HL-60 (cell line): ENCODE data around the gene BNC1.

Experiments used
- DNase-seq, 2 experiments: peaks; one replicate each; pipeline ENCODE4 v3.0.0-alpha.2; 2010 to 2020; ENCODE audit warnings: low read depth in 1 of 2, low spot score in 1 of 2
- H3K27ac ChIP-seq: fragments of 250-450 bp; sonication (Bioruptor Pico); replicated peaks from 2 replicates; pipeline ENCODE4 v1.5.1; 2020; ENCODE audit warnings: mild to moderate bottlenecking, moderate library complexity
- H3K27me3 ChIP-seq: fragments of 250-450 bp; sonication (Bioruptor Pico); 2 replicates; pipeline ENCODE4 v1.5.1; 2021; ENCODE audit warnings: mild to moderate bottlenecking, moderate library complexity; ENCODE audit not compliant: insufficient read depth, poor library complexity, severe bottlenecking
- H3K4me3 ChIP-seq: replicated peaks from 2 replicates; pipeline ENCODE4 v1.5.1; 2011; ENCODE audit warnings: mild to moderate bottlenecking, control low read depth, low read length; ENCODE audit not compliant: insufficient read depth
- GABPA ChIP-seq: IDR thresholded peaks from 2 replicates; pipeline ENCODE4 v1.6.1; 2012; ENCODE audit warnings: low read depth
- POLR2AphosphoS5 ChIP-seq: IDR thresholded peaks from 2 replicates; pipeline ENCODE4 v1.6.1; 2012; ENCODE audit warnings: low read depth
- SPI1 ChIP-seq: IDR thresholded peaks from 2 replicates; pipeline ENCODE4 v1.6.1; 2012; ENCODE audit warnings: low read depth, mild to moderate bottlenecking, borderline replicate concordance
- TF ChIP-seq, protein P1 (sequence below): IDR thresholded peaks from 2 replicates; pipeline ENCODE4 v1.6.1; 2012; ENCODE audit warnings: low read depth; ENCODE audit not compliant: insufficient replicate concordance
- TF ChIP-seq, protein P2 (sequence below): IDR thresholded peaks from one replicate; pipeline ENCODE4 v1.5.1; 2011; ENCODE audit warnings: low read length, control low read depth, inconsistent platforms; ENCODE audit not compliant: insufficient read depth

BNC1 gene

GRCh38 chr15:83282141-83282540 lies 2.3 kb downstream of the BNC1 start:
- TF ChIP-seq, protein P1, sequence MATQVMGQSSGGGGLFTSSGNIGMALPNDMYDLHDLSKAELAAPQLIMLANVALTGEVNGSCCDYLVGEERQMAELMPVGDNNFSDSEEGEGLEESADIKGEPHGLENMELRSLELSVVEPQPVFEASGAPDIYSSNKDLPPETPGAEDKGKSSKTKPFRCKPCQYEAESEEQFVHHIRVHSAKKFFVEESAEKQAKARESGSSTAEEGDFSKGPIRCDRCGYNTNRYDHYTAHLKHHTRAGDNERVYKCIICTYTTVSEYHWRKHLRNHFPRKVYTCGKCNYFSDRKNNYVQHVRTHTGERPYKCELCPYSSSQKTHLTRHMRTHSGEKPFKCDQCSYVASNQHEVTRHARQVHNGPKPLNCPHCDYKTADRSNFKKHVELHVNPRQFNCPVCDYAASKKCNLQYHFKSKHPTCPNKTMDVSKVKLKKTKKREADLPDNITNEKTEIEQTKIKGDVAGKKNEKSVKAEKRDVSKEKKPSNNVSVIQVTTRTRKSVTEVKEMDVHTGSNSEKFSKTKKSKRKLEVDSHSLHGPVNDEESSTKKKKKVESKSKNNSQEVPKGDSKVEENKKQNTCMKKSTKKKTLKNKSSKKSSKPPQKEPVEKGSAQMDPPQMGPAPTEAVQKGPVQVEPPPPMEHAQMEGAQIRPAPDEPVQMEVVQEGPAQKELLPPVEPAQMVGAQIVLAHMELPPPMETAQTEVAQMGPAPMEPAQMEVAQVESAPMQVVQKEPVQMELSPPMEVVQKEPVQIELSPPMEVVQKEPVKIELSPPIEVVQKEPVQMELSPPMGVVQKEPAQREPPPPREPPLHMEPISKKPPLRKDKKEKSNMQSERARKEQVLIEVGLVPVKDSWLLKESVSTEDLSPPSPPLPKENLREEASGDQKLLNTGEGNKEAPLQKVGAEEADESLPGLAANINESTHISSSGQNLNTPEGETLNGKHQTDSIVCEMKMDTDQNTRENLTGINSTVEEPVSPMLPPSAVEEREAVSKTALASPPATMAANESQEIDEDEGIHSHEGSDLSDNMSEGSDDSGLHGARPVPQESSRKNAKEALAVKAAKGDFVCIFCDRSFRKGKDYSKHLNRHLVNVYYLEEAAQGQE: no peak
- TF ChIP-seq SPI1 (no peak), POLR2AphosphoS5 (no peak), GABPA (no peak)
- TF ChIP-seq, protein P2, sequence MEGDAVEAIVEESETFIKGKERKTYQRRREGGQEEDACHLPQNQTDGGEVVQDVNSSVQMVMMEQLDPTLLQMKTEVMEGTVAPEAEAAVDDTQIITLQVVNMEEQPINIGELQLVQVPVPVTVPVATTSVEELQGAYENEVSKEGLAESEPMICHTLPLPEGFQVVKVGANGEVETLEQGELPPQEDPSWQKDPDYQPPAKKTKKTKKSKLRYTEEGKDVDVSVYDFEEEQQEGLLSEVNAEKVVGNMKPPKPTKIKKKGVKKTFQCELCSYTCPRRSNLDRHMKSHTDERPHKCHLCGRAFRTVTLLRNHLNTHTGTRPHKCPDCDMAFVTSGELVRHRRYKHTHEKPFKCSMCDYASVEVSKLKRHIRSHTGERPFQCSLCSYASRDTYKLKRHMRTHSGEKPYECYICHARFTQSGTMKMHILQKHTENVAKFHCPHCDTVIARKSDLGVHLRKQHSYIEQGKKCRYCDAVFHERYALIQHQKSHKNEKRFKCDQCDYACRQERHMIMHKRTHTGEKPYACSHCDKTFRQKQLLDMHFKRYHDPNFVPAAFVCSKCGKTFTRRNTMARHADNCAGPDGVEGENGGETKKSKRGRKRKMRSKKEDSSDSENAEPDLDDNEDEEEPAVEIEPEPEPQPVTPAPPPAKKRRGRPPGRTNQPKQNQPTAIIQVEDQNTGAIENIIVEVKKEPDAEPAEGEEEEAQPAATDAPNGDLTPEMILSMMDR: no peak
- no peak for DNase-seq
- Histone ChIP-seq H3K4me3 (no peak overlapping the region), H3K27ac (no peak overlapping the region), H3K27me3 (peaks cover 52% of the 10 kb centered on the region)

DNA sequence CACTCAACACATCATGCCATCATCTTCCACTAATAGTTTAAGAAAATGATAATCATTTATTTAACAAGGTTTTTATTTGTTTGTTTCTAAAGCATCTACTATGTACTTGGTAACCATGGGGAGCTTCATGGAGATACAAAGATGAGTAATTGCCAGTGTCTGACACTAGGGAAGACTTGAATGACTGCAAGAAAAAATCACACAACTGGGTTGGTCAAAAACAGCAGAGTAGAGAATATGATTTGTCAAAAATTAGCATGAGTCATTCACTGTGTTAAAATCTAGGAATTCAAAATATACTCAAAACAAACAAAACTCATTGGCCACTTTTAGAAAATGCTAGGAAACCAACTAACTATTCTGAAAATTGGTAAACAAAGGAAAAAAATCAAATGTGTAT lies 6.3 kb downstream of the BNC1 start:
- H3K4me3 ChIP-seq: no peak overlapping the region
- TF ChIP-seq GABPA (no peak), POLR2AphosphoS5 (no peak), SPI1 (no peak)
- TF ChIP-seq, protein P1: no peak
- TF ChIP-seq, protein P2: no peak
- no peak for DNase-seq
- H3K27ac ChIP-seq: no peak overlapping the region
- H3K27me3 ChIP-seq: peaks cover 28% of the 10 kb centered on the region

DNA sequence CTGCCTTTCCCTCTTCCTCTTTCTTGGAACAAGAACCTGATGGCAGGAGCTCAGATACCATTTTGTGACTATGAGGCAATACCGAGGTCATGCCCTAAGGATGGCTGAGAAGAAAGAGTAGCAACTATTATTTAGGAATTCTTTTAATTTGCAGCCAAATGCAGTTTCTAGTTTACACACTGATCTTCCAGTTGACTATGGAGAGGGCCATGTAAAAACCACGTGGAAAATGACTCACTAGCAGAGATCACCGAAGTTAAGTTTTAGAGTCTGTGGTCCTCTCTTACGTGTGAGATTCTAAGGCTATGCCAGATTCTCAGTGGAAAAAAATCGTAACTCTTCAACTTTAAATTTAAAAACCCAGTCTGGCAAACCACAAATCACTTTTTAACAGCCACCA lies 7.8 kb downstream of the BNC1 start:
- TF ChIP-seq, protein P2: no peak
- TF ChIP-seq SPI1 (no peak), POLR2AphosphoS5 (no peak), GABPA (no peak)
- TF ChIP-seq, protein P1: no peak
- no peak overlapping the region for H3K4me3 ChIP-seq
- DNase-seq: no peak
- H3K27ac ChIP-seq: no peak overlapping the region
- peaks cover 14% of the 10 kb centered on the region for H3K27me3 ChIP-seq
